ENCODE results near the gene CFAP68.

- TF ChIP-seq POLR2A (IDR thresholded peaks at IDR 0.05; ENCODE audit: low read depth, low read length) = no peak
- no peak for TF ChIP-seq POLR2AphosphoS5 (IDR thresholded peaks at IDR 0.05; ENCODE audit: low read depth, low read length)
- TF ChIP-seq TAF1 (IDR thresholded peaks at IDR 0.05; ENCODE audit: low read depth, low read length) = no peak
Measured at GRCh38 chr11:111846063-111846462, 33.3 kb upstream of the CFAP68 start.

All from GM12891 (cell line).